22Rv1 (cell line): ENCODE results near the gene RPTOR.

Experiments
- ZFX ChIP-seq: fragments of 450-650 bp; IDR thresholded peaks from 2 replicates; pipeline ENCODE4 v1.6.1; 2017; ENCODE audit warnings: antibody characterized with exemption, borderline replicate concordance
- TF ChIP-seq, protein P1 (sequence below): fragments of 450-650 bp; IDR thresholded peaks from 2 replicates; pipeline ENCODE4 v1.5.1; 2017; ENCODE audit warnings: mild to moderate bottlenecking

DNA sequence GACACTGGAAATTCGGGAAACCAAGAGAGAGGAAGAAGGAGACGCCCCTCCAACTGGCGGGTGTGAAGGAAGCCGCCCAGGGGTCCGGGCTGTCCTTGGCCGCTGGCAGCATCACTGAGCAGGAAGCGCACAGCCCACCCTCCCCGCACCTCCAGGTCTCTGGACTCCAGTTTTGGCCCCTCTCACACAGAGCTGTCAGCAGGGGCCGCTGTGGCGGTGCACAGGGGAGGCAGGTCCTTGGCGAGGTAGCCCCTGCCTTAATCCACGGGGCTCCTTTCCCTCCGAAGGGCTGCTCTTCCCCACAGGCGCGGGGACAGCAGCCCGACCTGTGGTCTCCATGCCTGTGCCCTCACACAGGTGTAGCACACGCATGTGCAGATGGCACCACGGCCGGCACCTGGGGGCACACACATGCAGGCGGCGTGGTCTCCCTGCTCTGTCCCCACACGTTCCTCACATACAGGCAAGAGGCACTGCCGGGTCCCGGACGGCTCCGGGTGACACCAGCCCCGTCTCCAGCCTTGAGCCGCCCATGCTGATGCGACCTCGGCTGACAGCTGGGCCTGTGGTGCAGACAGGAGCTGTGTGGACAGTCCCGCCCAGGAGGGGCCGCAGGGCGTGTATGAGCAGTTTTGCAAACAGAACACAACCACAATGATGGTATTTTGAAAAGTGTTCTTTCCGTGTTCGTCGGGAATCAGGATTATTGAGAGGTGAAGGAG, 420.4 kb downstream of the RPTOR start:
- TF ChIP-seq, protein P1, sequence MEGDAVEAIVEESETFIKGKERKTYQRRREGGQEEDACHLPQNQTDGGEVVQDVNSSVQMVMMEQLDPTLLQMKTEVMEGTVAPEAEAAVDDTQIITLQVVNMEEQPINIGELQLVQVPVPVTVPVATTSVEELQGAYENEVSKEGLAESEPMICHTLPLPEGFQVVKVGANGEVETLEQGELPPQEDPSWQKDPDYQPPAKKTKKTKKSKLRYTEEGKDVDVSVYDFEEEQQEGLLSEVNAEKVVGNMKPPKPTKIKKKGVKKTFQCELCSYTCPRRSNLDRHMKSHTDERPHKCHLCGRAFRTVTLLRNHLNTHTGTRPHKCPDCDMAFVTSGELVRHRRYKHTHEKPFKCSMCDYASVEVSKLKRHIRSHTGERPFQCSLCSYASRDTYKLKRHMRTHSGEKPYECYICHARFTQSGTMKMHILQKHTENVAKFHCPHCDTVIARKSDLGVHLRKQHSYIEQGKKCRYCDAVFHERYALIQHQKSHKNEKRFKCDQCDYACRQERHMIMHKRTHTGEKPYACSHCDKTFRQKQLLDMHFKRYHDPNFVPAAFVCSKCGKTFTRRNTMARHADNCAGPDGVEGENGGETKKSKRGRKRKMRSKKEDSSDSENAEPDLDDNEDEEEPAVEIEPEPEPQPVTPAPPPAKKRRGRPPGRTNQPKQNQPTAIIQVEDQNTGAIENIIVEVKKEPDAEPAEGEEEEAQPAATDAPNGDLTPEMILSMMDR, result no peak
- no peak for TF ChIP-seq ZFX
